ENCODE measurements around the gene PLXNA2.

The PLXNA2 gene

DNA sequence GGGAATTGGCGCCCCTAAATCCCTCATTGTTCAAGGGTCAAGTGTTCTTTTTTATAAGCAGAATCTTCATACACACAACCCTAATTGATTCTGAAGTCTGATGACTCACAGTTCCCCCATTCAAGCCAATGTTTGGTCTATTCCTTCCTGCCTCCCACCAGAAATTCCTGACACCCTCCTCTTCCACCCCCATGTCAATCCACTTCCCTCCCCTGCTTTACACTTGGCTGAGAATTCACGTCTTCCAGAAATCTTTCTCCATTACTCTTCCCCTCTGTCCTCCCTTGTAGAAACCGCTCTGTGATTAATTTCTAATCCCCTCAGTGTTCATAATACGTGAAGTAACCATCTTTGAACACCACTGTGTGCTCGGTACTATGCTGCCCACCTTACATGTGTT lies 257.0 kb downstream of the PLXNA2 start:
- DNase-seq, result no peak

DNA sequence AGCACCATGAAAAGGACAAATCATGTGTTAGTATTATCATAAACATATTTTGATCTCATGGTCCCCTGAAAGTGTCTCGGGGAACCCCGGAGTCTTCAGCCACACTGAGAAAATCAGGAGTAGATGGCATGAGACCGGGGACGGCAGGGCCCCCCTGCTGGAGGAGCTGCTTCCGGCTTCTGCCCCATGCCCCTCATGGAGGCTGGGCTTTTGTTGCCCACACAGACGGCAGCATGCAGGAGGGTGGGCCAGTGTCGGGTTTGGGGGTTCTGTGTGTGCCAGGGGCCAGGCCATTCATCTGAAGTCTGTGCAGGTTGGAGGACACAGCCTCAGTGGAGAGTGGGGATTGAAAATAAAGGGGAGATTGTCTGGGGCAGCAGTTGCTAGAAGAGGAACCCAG lies 258.2 kb downstream of the PLXNA2 start:
- DNase-seq, result no peak

GRCh38 chr1:207984831-207985572 lies 259.2 kb downstream of the PLXNA2 start:
- no peak for DNase-seq

- no peak for DNase-seq
Measured at GRCh38 chr1:207983044-207983635, 261.0 kb downstream of the PLXNA2 start.

DNA sequence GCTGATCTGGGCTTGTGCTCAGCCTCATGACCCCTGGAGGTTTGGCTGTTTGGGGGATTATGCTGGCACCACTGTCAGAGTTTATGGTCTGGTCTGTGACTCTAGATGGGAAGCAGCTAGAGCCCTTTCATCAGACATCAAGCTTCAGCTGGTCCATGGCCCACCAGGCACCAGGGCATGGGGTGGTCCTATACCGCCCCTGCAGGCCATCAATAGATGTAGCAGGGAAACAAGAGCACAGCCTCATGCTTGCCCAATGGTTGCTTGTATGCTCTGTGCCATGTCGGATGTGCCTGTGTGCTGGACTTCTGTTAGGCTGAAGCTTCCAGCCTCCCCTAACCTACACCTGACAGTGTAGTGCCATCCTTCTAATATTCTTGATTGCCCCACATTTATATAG lies 262.2 kb downstream of the PLXNA2 start:
- DNase-seq, result no peak

- no peak for DNase-seq
Measured at GRCh38 chr1:207978441-207978840, 265.7 kb downstream of the PLXNA2 start.

DNA sequence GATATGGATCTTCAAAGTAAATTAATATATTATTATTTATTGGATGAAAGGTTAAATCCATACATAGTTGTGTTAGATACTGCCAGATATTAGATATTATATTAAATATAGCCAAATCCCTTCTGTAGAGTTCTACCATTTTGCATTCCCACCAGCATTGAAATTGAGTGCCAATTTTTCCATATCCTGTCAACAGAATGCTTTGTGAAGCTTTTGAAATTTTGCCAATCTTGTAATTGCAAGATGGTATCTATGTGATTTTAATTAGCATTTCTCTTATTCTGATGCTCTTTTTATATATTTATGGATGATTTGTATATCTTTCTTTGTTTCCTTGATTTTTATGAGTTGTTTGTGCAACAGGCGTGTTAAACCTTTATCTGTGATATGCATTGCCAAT lies 266.3 kb downstream of the PLXNA2 start:
- DNase-seq, result no peak

DNA sequence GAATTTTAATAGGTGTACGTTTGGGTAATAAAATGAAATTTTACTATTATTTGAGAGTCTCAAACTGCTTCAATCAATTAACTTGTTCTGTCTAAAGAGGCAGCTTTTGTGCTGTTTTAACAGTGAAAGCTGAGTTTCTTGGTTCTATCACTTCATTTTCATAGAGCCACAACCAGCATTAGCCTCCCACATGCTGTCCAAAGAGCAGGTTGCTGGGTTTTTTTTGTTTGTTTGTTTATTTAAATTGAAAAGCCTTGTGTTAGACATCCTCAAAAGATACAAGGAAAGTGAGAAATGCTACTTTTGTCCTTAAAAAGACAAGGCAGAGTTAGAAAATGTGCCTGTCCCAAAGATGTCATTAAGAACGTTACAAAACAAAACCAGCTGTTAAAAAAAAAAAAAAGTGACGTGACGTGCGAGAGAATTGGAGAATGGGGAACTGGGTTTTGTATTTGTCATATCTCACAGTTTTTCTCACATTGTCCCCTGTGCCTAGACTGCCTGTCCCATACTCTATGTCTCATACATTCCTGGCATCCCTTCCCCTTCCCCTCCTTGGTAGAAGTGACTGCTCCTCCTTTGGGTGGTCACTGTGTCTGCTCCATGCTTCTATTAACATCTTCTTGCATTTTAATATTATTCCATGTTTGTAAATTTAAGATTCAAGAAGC lies 270.2 kb downstream of the PLXNA2 start:
- no peak for DNase-seq

- DNase-seq, result no peak
Measured at GRCh38 chr1:207972337-207972736, 271.8 kb downstream of the PLXNA2 start.

Measured in NCI-H2171 (cell line).